SK-N-SH treated with all-trans-retinoic acid at 6 μM for 48 hours (cell line): ENCODE results near the gene LYPD4.

ENCODE experiments used
- OSR1 ChIP-seq: fragments of 250-450 bp; sonication (Bioruptor Pico); IDR thresholded peaks from 2 replicates; pipeline ENCODE4 v1.8.0; 2022; ENCODE audit warnings: moderate library complexity, mild to moderate bottlenecking, inconsistent platforms
- PATZ1 ChIP-seq: fragments of 250-450 bp; sonication (Bioruptor Pico); IDR thresholded peaks from 2 replicates; pipeline ENCODE4 v1.8.0; 2020; ENCODE audit warnings: mild to moderate bottlenecking, moderate library complexity, borderline replicate concordance
- RARB ChIP-seq: fragments of 250-450 bp; sonication (Bioruptor Pico); IDR thresholded peaks from 2 replicates; pipeline ENCODE4 v1.8.0; 2021; ENCODE audit warnings: mild to moderate bottlenecking, moderate library complexity
- ZFP3 ChIP-seq: fragments of 250-450 bp; sonication (Bioruptor Pico); IDR thresholded peaks from 2 replicates; pipeline ENCODE4 v1.5.0; 2020; ENCODE audit warnings: mild to moderate bottlenecking, moderate library complexity
- ZNF565 ChIP-seq: fragments of 450-650 bp; formaldehyde crosslinking; conservative IDR thresholded peaks from 2 replicates; pipeline ENCODE4 v1.5.0; 2020; ENCODE audit warnings: low read depth, mild to moderate bottlenecking, moderate library complexity
- ZNF8 ChIP-seq: fragments of 450-650 bp; formaldehyde crosslinking; IDR thresholded peaks from 2 replicates; pipeline ENCODE4 v1.5.0; 2020; ENCODE audit warnings: mild to moderate bottlenecking, moderate library complexity
- TF ChIP-seq, protein P1 (sequence below): fragments of 250-450 bp; sonication (Bioruptor Pico); IDR thresholded peaks from 2 replicates; pipeline ENCODE4 v1.5.1; 2020; ENCODE audit warnings: low read depth, mild to moderate bottlenecking, moderate library complexity

DNA sequence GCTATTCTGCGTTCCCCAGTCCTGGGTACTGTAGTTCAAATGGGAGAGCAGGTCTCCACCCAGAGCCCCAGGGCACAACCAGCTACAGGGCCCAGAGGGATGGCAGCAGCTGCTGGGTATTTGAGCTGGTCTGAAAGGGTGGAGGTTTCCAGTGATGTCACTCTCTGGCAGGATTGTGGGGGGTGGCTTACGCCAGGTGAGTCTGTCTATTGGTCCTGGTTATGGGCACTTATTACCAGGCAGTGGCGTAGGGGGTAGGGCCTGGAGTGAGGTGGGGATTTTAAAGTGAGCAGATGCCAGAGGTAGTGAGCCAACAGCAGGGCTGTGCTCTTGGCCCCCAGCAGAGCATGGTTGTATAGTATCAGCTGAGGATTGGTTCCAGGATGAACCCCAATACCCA lies 21.8 kb upstream of the LYPD4 start:
- no peak for TF ChIP-seq PATZ1 (CRISPR knock-in tag)
- TF ChIP-seq ZNF565: no peak
- TF ChIP-seq ZFP3 (CRISPR knock-in tag): no peak
- no peak for TF ChIP-seq RARB
- TF ChIP-seq OSR1 (CRISPR knock-in tag): no peak
- TF ChIP-seq, protein P1, sequence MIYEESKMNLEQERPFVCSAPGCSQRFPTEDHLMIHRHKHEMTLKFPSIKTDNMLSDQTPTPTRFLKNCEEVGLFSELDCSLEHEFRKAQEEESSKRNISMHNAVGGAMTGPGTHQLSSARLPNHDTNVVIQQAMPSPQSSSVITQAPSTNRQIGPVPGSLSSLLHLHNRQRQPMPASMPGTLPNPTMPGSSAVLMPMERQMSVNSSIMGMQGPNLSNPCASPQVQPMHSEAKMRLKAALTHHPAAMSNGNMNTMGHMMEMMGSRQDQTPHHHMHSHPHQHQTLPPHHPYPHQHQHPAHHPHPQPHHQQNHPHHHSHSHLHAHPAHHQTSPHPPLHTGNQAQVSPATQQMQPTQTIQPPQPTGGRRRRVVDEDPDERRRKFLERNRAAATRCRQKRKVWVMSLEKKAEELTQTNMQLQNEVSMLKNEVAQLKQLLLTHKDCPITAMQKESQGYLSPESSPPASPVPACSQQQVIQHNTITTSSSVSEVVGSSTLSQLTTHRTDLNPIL: no peak
- TF ChIP-seq ZNF8 (CRISPR knock-in tag): no peak
